Stimulated activated CD4-positive, alpha-beta T cell treated with anti-CD3 and anti-CD28 coated beads, Interleukin-4, amount 100 ng/mL, for 1 hour (primary cell): ENCODE results near the gene IL1A.

Source experiments
- DNase-seq: peaks from one replicate; pipeline ENCODE4 v3.0.0-alpha.2; 2020

IL1A gene

DNA sequence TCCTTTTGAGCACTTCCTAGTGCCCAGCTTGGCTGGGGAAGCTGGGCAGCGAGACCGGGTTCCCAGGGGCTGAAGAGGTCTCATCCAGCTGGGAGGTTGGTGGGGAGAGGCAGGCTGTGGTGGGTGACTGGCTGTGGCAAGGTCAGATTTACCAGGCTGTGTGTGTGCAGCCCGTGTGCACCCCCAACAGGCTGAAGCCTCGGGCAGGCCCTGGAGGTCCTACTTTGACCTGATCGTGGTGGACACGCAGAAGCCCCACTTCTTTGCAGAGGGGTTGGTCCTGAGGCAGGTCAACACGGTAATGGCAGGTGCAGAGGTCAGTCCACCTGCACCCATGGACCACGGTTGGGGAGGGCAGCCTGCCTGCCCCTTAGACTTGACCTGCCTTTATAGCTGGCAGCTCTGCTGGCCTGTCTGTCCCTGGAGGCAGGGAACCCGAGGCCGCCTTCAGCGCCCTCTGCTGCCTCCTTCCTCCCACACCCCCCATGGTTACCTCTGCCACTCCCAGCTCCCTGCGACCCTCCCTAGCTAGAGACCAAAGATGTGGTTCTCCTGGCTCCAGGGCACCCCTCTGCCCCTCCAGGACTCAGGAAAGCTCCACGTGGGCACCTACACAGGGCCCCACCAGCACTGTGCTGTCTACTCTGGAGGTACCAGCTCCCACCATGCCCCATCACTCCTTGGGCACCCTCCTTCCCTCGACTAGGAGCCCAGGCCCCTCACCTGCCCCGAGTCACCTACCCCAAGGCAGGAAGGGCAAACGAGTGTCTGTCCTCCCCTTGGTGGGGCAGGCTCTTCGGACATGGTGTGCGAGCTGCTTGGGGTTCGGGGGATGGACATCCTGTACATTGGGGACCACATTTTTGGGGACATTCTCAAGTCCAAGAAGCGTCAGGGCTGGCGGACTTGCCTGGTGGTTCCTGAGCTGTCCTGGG lies 59.4 kb downstream of the IL1A start:
- no peak for DNase-seq

GRCh38 chr2:112723995-112724394 lies 60.3 kb downstream of the IL1A start:
- no peak for DNase-seq
